ENCODE data around the gene CYSTM1.

CYSTM1 gene

GRCh38 chr5:140150201-140150600 is 24.8 kb upstream of the CYSTM1 start:
- Histone ChIP-seq H3K79me2 (ENCODE audit: insufficient read depth, low read length) (no peaks in the 10 kb centered on the region), H3K4me3 (ENCODE audit: low read depth in 1 of 2, low read length in 2 of 2) (no peak overlapping the region), H3K27ac (ENCODE audit: low read length) (no peak overlapping the region), H3K9me3 (ENCODE audit: insufficient read depth, low read length, severe bottlenecking) (no peaks in the 10 kb centered on the region), H3K27me3 (ENCODE audit: insufficient read depth, low read length, poor library complexity) (no peaks in the 10 kb centered on the region), H3K36me3 (ENCODE audit: insufficient read depth, low read length) (no peaks in the 10 kb centered on the region), H2AFZ (ENCODE audit: low read depth, low read length) (no peak overlapping the region), H3K9ac (ENCODE audit: low read depth, low read length) (no peak overlapping the region), H3K4me1 (ENCODE audit: insufficient read depth, low read length) (no peaks in the 10 kb centered on the region), H3K4me2 (ENCODE audit: insufficient read depth, low read length) (no peak overlapping the region), H4K20me1 (ENCODE audit: insufficient read depth, low read length) (peaks cover 15% of the 10 kb centered on the region; the same call in 1 of the 2 replicates)
- TF ChIP-seq, protein P1, sequence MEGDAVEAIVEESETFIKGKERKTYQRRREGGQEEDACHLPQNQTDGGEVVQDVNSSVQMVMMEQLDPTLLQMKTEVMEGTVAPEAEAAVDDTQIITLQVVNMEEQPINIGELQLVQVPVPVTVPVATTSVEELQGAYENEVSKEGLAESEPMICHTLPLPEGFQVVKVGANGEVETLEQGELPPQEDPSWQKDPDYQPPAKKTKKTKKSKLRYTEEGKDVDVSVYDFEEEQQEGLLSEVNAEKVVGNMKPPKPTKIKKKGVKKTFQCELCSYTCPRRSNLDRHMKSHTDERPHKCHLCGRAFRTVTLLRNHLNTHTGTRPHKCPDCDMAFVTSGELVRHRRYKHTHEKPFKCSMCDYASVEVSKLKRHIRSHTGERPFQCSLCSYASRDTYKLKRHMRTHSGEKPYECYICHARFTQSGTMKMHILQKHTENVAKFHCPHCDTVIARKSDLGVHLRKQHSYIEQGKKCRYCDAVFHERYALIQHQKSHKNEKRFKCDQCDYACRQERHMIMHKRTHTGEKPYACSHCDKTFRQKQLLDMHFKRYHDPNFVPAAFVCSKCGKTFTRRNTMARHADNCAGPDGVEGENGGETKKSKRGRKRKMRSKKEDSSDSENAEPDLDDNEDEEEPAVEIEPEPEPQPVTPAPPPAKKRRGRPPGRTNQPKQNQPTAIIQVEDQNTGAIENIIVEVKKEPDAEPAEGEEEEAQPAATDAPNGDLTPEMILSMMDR (IDR thresholded peaks at IDR 0.05; ENCODE audit: borderline replicate concordance, extremely low read depth, low read length, poor library complexity, severe bottlenecking), result no peak
- TF ChIP-seq EZH2 (IDR thresholded peaks at IDR 0.05; ENCODE audit: borderline replicate concordance, low read depth, low read length, severe bottlenecking), result no peak
- DNase-seq, result no peak
- no peak for ATAC-seq (ENCODE audit: insufficient read depth, low read depth)

GRCh38 chr5:140151144-140152021 is 23.6 kb upstream of the CYSTM1 start:
- H3K4me1 ChIP-seq (ENCODE audit: insufficient read depth, low read length), result no peaks in the 10 kb centered on the region
- H3K9me3 ChIP-seq (ENCODE audit: insufficient read depth, low read length, severe bottlenecking), result no peaks in the 10 kb centered on the region
- no peaks in the 10 kb centered on the region for H3K27me3 ChIP-seq (ENCODE audit: insufficient read depth, low read length, poor library complexity)
- H3K27ac ChIP-seq (ENCODE audit: low read length), result no peak overlapping the region
- ATAC-seq (ENCODE audit: insufficient read depth, low read depth), result no peak
- no peak overlapping the region for H3K4me2 ChIP-seq (ENCODE audit: insufficient read depth, low read length)
- no peak overlapping the region for H3K4me3 ChIP-seq (ENCODE audit: low read depth in 1 of 2, low read length in 2 of 2)
- H3K9ac ChIP-seq (ENCODE audit: low read depth, low read length), result no peak overlapping the region
- TF ChIP-seq, protein P1 (IDR thresholded peaks at IDR 0.05; ENCODE audit: borderline replicate concordance, extremely low read depth, low read length, poor library complexity, severe bottlenecking), result no peak
- no peak for TF ChIP-seq EZH2 (IDR thresholded peaks at IDR 0.05; ENCODE audit: borderline replicate concordance, low read depth, low read length, severe bottlenecking)
- H2AFZ ChIP-seq (ENCODE audit: low read depth, low read length), result no peak overlapping the region
- H3K36me3 ChIP-seq (ENCODE audit: insufficient read depth, low read length), result no peaks in the 10 kb centered on the region
- no peaks in the 10 kb centered on the region for H3K79me2 ChIP-seq (ENCODE audit: insufficient read depth, low read length)
- peaks cover 15% of the 10 kb centered on the region; the same call in 1 of the 2 replicates for H4K20me1 ChIP-seq (ENCODE audit: insufficient read depth, low read length)
- no peak for DNase-seq

- TF ChIP-seq, protein P1 (IDR thresholded peaks at IDR 0.05; ENCODE audit: borderline replicate concordance, extremely low read depth, low read length, poor library complexity, severe bottlenecking), result no peak
- no peak for TF ChIP-seq EZH2 (IDR thresholded peaks at IDR 0.05; ENCODE audit: borderline replicate concordance, low read depth, low read length, severe bottlenecking)
- peaks cover 12% of the 10 kb centered on the region; the same call in 1 of the 2 replicates for H4K20me1 ChIP-seq (ENCODE audit: insufficient read depth, low read length)
- ATAC-seq (ENCODE audit: insufficient read depth, low read depth), result no peak
- no peaks in the 10 kb centered on the region for H3K79me2 ChIP-seq (ENCODE audit: insufficient read depth, low read length)
- no peaks in the 10 kb centered on the region for H3K36me3 ChIP-seq (ENCODE audit: insufficient read depth, low read length)
- H3K4me3 ChIP-seq (ENCODE audit: low read depth in 1 of 2, low read length in 2 of 2), result no peak overlapping the region
- no peaks in the 10 kb centered on the region for H3K27me3 ChIP-seq (ENCODE audit: insufficient read depth, low read length, poor library complexity)
- peaks cover 6% of the 10 kb centered on the region for H3K4me1 ChIP-seq (ENCODE audit: insufficient read depth, low read length)
- H3K9ac ChIP-seq (ENCODE audit: low read depth, low read length), result no peak overlapping the region
- no peaks in the 10 kb centered on the region for H3K9me3 ChIP-seq (ENCODE audit: insufficient read depth, low read length, severe bottlenecking)
- no peak overlapping the region for H3K27ac ChIP-seq (ENCODE audit: low read length)
- DNase-seq, result no peak
- H2AFZ ChIP-seq (ENCODE audit: low read depth, low read length), result no peak overlapping the region
- no peak overlapping the region for H3K4me2 ChIP-seq (ENCODE audit: insufficient read depth, low read length)
These were observed 22.7 kb upstream of the CYSTM1 start for GRCh38 chr5:140152022-140152999.
